ENCODE measurements around the gene YKT6. TPM values are rescaled to one million over a fixed set of nuclear protein-coding genes. Genes with fewer than 3 reads are reported as not detected.

YKT6 gene
- total RNA-seq, 4 donors from 2014 or later: 46.6 to 80.1 (median 68.0) TPM

DNA sequence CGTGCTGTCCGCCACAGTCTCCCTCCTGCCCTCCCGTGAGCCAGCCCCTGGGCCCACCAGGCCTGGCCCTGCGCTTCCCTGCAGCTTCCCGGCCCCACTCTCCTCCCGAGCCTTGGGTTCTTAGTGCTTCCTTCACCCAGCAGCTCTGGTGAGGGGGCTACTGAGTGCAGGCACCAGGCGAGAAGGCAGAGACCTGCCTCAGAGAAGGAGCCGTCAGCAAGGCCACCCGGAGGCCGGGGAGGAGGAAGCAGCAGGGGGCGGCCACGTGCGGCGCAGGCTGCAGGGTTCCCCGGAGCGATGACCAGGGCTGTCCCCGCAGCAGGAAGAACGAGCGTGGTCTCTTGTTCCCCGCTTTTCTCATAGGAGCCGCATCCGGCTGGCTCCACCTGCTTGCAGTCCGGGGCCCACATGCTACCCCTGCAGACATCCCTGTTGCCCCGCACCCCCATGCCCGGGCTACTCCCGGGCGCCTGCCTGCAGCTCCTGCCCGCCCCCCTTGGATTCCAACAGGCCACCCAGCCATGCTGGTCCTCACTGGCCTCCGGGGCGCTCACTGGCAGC is 20.5 kb downstream of the YKT6 start:
- intact Hi-C loops (cut with DNase I; ENCODE audit: low total_unique reads): no loop called here
- DNase-seq: no peak
- Histone ChIP-seq H3K9me3 (no peaks in the 10 kb centered on the region), H3K36me3 (no peaks in the 10 kb centered on the region), H3K4me3 (no peak overlapping the region), H3K27me3 (peaks cover 19% of the 10 kb centered on the region), H3K4me1 (no peaks in the 10 kb centered on the region), H3K27ac (no peak overlapping the region)
- in situ Hi-C loops (cut with MboI; ENCODE audit: low pct_ligation_motif_present in 1 of 4, low pct_unique_long_range_greater_than_20kb in 1 of 4, low sequenced_read_pairs in 3 of 4): no loop called here
- TF ChIP-seq POLR2A (IDR thresholded peaks at IDR 0.05) (no peak), EP300 (IDR thresholded peaks at IDR 0.05; ENCODE audit: low read depth) (no peak), CTCF (IDR thresholded peaks at IDR 0.05) (no peak), POLR2AphosphoS5 (IDR thresholded peaks at IDR 0.05) (no peak)
- 74 to 88% methylated on average over 4 to 30 of the region's 30 CpGs for WGBS, 2 donors (ENCODE audit: low coverage in 1 of 2)

- no peak for DNase-seq
- Histone ChIP-seq H3K27ac (no peak overlapping the region), H3K4me1 (no peaks in the 10 kb centered on the region), H3K27me3 (peaks cover 22% of the 10 kb centered on the region), H3K9me3 (no peaks in the 10 kb centered on the region), H3K36me3 (no peaks in the 10 kb centered on the region), H3K4me3 (no peak overlapping the region)
- in situ Hi-C loops (cut with MboI; ENCODE audit: low pct_ligation_motif_present in 1 of 4, low pct_unique_long_range_greater_than_20kb in 1 of 4, low sequenced_read_pairs in 3 of 4) (no loop called here), intact Hi-C loops (cut with DNase I; ENCODE audit: low total_unique reads) (no loop called here)
- WGBS, 2 donors (ENCODE audit: low coverage in 1 of 2): 83% methylated on average over 1 to 11 of the region's 11 CpGs
- no peak for TF ChIP-seq POLR2A (IDR thresholded peaks at IDR 0.05)
- no peak for TF ChIP-seq CTCF (IDR thresholded peaks at IDR 0.05)
- no peak for TF ChIP-seq POLR2AphosphoS5 (IDR thresholded peaks at IDR 0.05)
- no peak for TF ChIP-seq EP300 (IDR thresholded peaks at IDR 0.05; ENCODE audit: low read depth)
These were observed 21.3 kb downstream of the YKT6 start for GRCh38 chr7:44222074-44222473.

- DNase-seq: no peak
- in situ Hi-C loops (cut with MboI; ENCODE audit: low pct_ligation_motif_present in 1 of 4, low pct_unique_long_range_greater_than_20kb in 1 of 4, low sequenced_read_pairs in 3 of 4): no loop called here
- H3K4me3 ChIP-seq: no peak overlapping the region
- H3K4me1 ChIP-seq: no peaks in the 10 kb centered on the region
- intact Hi-C loops (cut with DNase I; ENCODE audit: low total_unique reads): no loop called here
- 77% methylated on average over 11 of the region's 11 CpGs; no CpG with 5 or more reads in 1 of the 2 donors for WGBS, 2 donors (ENCODE audit: low coverage in 1 of 2)
- H3K36me3 ChIP-seq: no peaks in the 10 kb centered on the region
- TF ChIP-seq POLR2AphosphoS5 (IDR thresholded peaks at IDR 0.05) (no peak), EP300 (IDR thresholded peaks at IDR 0.05; ENCODE audit: low read depth) (no peak), POLR2A (IDR thresholded peaks at IDR 0.05) (no peak), CTCF (IDR thresholded peaks at IDR 0.05) (no peak)
- no peak overlapping the region for H3K27ac ChIP-seq
- H3K27me3 ChIP-seq: peaks cover 22% of the 10 kb centered on the region
- H3K9me3 ChIP-seq: no peaks in the 10 kb centered on the region
These were observed 22.0 kb downstream of the YKT6 start for GRCh38 chr7:44222776-44223261.

GRCh38 chr7:44223362-44224079 is 22.7 kb downstream of the YKT6 start:
- WGBS, 2 donors (ENCODE audit: low coverage in 1 of 2): 50 to 60% methylated on average over 1 to 5 of the region's 5 CpGs
- TF ChIP-seq POLR2A (IDR thresholded peaks at IDR 0.05) (no peak), POLR2AphosphoS5 (IDR thresholded peaks at IDR 0.05) (no peak), CTCF (IDR thresholded peaks at IDR 0.05) (no peak), EP300 (IDR thresholded peaks at IDR 0.05; ENCODE audit: low read depth) (no peak)
- H3K36me3 ChIP-seq: no peaks in the 10 kb centered on the region
- H3K4me3 ChIP-seq: no peak overlapping the region
- H3K4me1 ChIP-seq: no peaks in the 10 kb centered on the region
- peaks cover 22% of the 10 kb centered on the region for H3K27me3 ChIP-seq
- H3K27ac ChIP-seq: no peak overlapping the region
- intact Hi-C loops (cut with DNase I; ENCODE audit: low total_unique reads) (no loop called here), in situ Hi-C loops (cut with MboI; ENCODE audit: low pct_ligation_motif_present in 1 of 4, low pct_unique_long_range_greater_than_20kb in 1 of 4, low sequenced_read_pairs in 3 of 4) (no loop called here)
- H3K9me3 ChIP-seq: no peaks in the 10 kb centered on the region
- no peak for DNase-seq

Data from transverse colon (tissue), 4 donors.